Thyroid gland (tissue), 4 donors: ENCODE data around the gene RHNO1. TPM values are rescaled to one million over a fixed set of nuclear protein-coding genes. Genes with fewer than 3 reads are reported as not detected.

Experiments used
- DNase-seq, 2 donors: peaks; one replicate each; pipeline ENCODE4 v3.0.0-alpha.2; 2019
- H3K27ac ChIP-seq, 3 donors: fragments of 200-600 bp; sonication (generic); 1 replicate in 2 of 3; 2 replicates in 1 of 3; pipeline ENCODE4 v1.5.1; 2016 to 2019; ENCODE audit warnings: mild to moderate bottlenecking in 1 of 3, moderate library complexity in 1 of 3
- H3K27me3 ChIP-seq: fragments of 200-600 bp; sonication (generic); one replicate; pipeline ENCODE4 v1.5.1; 2019
- H3K36me3 ChIP-seq, 2 donors: fragments of 200-600 bp; sonication (generic); one replicate each; pipeline ENCODE4 v1.5.1; 2016 to 2019
- H3K4me1 ChIP-seq, 2 donors: fragments of 200-600 bp; sonication (generic); one replicate each; pipeline ENCODE4 v1.5.1; 2017 to 2019
- H3K4me3 ChIP-seq, 3 donors: fragments of 200-600 bp; sonication (generic); replicated peaks in 1 of 3; 1 replicate in 2 of 3; 2 replicates in 1 of 3; pipeline ENCODE4 v1.5.1; 2016; ENCODE audit warnings: mild to moderate bottlenecking in 1 of 3
- H3K9me3 ChIP-seq: fragments of 200-600 bp; sonication (generic); one replicate; pipeline ENCODE4 v1.5.1; 2017
- POLR2A ChIP-seq, 2 donors: fragments of 450-650 bp; IDR thresholded peaks; one replicate each; pipeline ENCODE4 v1.6.1; 2017; ENCODE audit warnings: antibody characterized with exemption in 2 of 2, mild to moderate bottlenecking in 2 of 2, moderate library complexity in 1 of 2
- WGBS, 2 donors: methylation state at CpG; one replicate each; pipeline ENCODE4 v1.1.5; 2017; 5-methylcytosine and 5-hydroxymethylcytosine counted together
- intact Hi-C: fragments of 100-400 bp; cut with DNase I; formaldehyde crosslinking; loops from one replicate; pipeline ENCODE4 v1.15.1; 2023
- total RNA-seq, 4 donors: library from RNA; depleted of rRNA; stranded (reverse); fragments of >200 nt; gene quantifications; one replicate each; pipeline ENCODE4 v1.2.3, GENCODE V29; 2016
- TF ChIP-seq, protein P1 (sequence below), 6 experiments: fragments of 200-600 bp in 3 of 6; fragments of 450-650 bp in 3 of 6; sonication (generic) in 3 of 6; IDR thresholded peaks; one replicate each; pipeline ENCODE4 v1.5.1; 2016 to 2019; ENCODE audit warnings: antibody characterized with exemption in 6 of 6, mild to moderate bottlenecking in 2 of 6, inconsistent platforms in 1 of 6, moderate library complexity in 1 of 6

RHNO1 gene
- total RNA-seq, 4 donors from 2014 or later: 14.3 to 22.2 (median 17.5) TPM

DNA sequence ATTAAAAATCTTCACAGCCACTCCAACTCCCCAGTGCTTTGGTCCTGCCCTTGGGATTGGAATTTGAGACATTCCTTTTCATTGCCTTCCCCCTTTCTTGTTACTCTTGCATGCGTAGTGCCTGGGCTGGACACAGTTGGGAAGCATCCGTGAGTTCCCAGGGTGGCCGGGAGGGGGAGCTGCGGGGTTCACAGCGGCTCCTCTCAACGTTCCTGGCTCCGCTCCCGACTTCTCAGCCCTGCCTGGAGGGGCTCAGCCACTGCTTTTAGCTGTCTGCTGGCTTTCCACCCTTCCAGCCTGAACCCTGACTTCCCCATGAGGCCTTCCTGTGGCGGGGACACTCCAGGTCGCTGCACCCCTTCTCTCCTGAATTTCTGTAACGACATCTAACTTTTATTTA lies 23.4 kb upstream of the RHNO1 start:
- DNase-seq: peak; percentile 90 to 92
- no peak for TF ChIP-seq POLR2A (IDR thresholded peaks at IDR 0.05)
- TF ChIP-seq, protein P1, sequence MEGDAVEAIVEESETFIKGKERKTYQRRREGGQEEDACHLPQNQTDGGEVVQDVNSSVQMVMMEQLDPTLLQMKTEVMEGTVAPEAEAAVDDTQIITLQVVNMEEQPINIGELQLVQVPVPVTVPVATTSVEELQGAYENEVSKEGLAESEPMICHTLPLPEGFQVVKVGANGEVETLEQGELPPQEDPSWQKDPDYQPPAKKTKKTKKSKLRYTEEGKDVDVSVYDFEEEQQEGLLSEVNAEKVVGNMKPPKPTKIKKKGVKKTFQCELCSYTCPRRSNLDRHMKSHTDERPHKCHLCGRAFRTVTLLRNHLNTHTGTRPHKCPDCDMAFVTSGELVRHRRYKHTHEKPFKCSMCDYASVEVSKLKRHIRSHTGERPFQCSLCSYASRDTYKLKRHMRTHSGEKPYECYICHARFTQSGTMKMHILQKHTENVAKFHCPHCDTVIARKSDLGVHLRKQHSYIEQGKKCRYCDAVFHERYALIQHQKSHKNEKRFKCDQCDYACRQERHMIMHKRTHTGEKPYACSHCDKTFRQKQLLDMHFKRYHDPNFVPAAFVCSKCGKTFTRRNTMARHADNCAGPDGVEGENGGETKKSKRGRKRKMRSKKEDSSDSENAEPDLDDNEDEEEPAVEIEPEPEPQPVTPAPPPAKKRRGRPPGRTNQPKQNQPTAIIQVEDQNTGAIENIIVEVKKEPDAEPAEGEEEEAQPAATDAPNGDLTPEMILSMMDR (IDR thresholded peaks at IDR 0.05): peak; percentile 64 to 89 (median 76)
- WGBS, 2 donors: 13 to 14% methylated on average over 11 of the region's 11 CpGs
- Histone ChIP-seq H3K9me3 (no peaks in the 10 kb centered on the region), H3K27me3 (no peaks in the 10 kb centered on the region), H3K36me3 (no peaks in the 10 kb centered on the region), H3K4me1 (peaks cover 12 to 26% of the 10 kb centered on the region in 2 donors), H3K4me3 (no peak overlapping the region), H3K27ac (no peak overlapping the region)
- intact Hi-C loops: no loop called here

GRCh38 chr12:2854669-2855453 lies 22.2 kb upstream of the RHNO1 start:
- Histone ChIP-seq H3K27me3 (no peaks in the 10 kb centered on the region), H3K9me3 (no peaks in the 10 kb centered on the region), H3K4me1 (peaks cover 4 to 15% of the 10 kb centered on the region in 2 donors), H3K36me3 (no peaks in the 10 kb centered on the region), H3K4me3 (no peak overlapping the region), H3K27ac (no peak overlapping the region)
- 90 to 91% methylated on average over 18 to 25 of the region's 25 CpGs for WGBS, 2 donors
- DNase-seq: no peak
- intact Hi-C loops: no loop called here
- TF ChIP-seq POLR2A (IDR thresholded peaks at IDR 0.05): no peak
- TF ChIP-seq, protein P1 (IDR thresholded peaks at IDR 0.05): no peak

DNA sequence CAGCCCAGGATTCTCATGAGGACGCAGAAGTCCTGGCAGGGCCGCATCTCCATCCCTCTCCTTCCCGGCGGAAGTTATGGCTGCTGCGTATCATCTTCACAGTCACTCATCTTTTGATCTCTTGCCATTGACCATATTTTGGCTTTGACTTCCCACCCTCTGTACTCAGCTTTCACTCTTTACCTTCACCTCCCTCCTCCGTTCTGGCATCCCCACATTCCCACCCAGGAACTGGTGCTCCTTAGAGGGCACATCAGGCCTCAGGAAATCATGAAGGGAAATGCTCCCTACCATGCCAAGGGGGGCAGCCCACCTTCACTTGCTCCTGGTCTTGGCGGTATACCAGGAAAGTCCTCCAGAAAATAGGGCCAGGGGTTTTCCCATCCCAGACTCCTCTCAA lies 21.5 kb upstream of the RHNO1 start:
- TF ChIP-seq POLR2A (IDR thresholded peaks at IDR 0.05): no peak
- TF ChIP-seq, protein P1 (IDR thresholded peaks at IDR 0.05): no peak
- intact Hi-C loops: no loop called here
- no peak for DNase-seq
- no peaks in the 10 kb centered on the region for H3K36me3 ChIP-seq
- H3K4me1 ChIP-seq: peaks cover 0 to 11% of the 10 kb centered on the region in 2 donors
- WGBS, 2 donors: 88 to 94% methylated on average over 7 of the region's 7 CpGs
- H3K4me3 ChIP-seq: no peak overlapping the region
- H3K27ac ChIP-seq: no peak overlapping the region
- H3K27me3 ChIP-seq: no peaks in the 10 kb centered on the region
- H3K9me3 ChIP-seq: no peaks in the 10 kb centered on the region

DNA sequence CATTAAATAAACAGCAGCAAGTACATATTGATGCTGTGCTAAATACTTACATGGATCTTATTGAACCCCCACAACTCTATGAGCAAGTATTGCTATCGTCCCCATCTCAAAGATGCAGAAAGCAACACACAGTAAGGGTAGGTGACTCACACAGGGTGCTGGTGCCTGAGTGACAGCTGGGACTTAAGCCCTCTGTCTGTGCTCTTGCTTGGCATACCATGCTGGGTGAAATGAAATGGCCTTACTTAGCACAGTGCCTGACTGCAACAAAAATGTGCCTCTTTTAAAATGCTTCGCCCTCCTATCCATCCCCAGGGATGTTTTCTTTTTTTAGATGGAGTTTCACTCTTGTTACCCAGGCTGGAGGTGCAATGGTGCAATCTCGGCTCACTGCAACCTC lies 21.0 kb upstream of the RHNO1 start:
- no peak overlapping the region for H3K4me3 ChIP-seq
- no peaks in the 10 kb centered on the region for H3K27me3 ChIP-seq
- H3K9me3 ChIP-seq: no peaks in the 10 kb centered on the region
- intact Hi-C loops: no loop called here
- no peaks in the 10 kb centered on the region for H3K36me3 ChIP-seq
- peaks cover 0 to 11% of the 10 kb centered on the region in 2 donors for H3K4me1 ChIP-seq
- DNase-seq: no peak
- TF ChIP-seq, protein P1 (IDR thresholded peaks at IDR 0.05): no peak
- TF ChIP-seq POLR2A (IDR thresholded peaks at IDR 0.05): no peak
- no peak overlapping the region for H3K27ac ChIP-seq
- 96 to 97% methylated on average over 3 of the region's 3 CpGs for WGBS, 2 donors

DNA sequence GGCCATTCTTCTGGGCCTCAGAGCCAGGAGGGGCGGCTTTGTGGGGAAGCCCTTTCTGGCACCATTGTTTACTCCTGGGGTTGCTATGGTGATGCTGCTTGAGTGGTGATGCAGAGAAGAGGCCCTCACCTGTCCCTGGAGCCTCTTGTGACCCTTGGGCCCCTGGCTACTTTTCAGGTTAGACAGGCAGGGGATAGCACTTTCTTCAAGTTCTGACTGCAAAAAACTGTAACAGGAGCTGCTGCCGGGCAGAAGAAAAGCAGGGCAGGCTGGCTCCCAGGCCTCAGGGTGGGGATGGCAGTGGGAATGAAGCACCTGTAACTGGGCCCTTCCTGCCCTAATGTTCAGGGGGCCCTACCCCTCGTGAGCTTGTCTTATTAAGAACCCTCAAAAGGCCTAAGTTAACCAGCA lies 20.0 kb upstream of the RHNO1 start, which contains the start of gene TEX52:
Gene TEX52 (minus strand): TSS at position 19 of the 411 bp plus-strand sequence. CDS start 13 bp downstream, at position 6.
- H3K4me3 ChIP-seq: no peak within 1 kb of the TSS
- H3K36me3 ChIP-seq: no peaks in the 10 kb centered on the region

More for the DNA sequence above, 20.0 kb upstream of the RHNO1 start, which contains the start of gene TEX52:
- peak; percentile 28 to 58 for DNase-seq
- peaks cover 0 to 11% of the 10 kb centered on the region in 2 donors for H3K4me1 ChIP-seq
- 52 to 60% methylated on average over 2 to 3 of the region's 3 CpGs for WGBS, 2 donors
- peak within 1 kb of the TSS in 1 of 3 donors; percentile 24 for H3K27ac ChIP-seq
- H3K9me3 ChIP-seq: no peaks in the 10 kb centered on the region
- H3K27me3 ChIP-seq: no peaks in the 10 kb centered on the region
- intact Hi-C loops: no loop called here
- TF ChIP-seq POLR2A (IDR thresholded peaks at IDR 0.05): no peak
- TF ChIP-seq, protein P1 (IDR thresholded peaks at IDR 0.05): no peak
